ENCODE data around the gene LRCH1.
"Not testable (repeated sequence)": the region's sequence is repeated elsewhere in the genome, so short reads cannot be mapped to it uniquely, and the experiment has no call there.

The LRCH1 gene, protein sequence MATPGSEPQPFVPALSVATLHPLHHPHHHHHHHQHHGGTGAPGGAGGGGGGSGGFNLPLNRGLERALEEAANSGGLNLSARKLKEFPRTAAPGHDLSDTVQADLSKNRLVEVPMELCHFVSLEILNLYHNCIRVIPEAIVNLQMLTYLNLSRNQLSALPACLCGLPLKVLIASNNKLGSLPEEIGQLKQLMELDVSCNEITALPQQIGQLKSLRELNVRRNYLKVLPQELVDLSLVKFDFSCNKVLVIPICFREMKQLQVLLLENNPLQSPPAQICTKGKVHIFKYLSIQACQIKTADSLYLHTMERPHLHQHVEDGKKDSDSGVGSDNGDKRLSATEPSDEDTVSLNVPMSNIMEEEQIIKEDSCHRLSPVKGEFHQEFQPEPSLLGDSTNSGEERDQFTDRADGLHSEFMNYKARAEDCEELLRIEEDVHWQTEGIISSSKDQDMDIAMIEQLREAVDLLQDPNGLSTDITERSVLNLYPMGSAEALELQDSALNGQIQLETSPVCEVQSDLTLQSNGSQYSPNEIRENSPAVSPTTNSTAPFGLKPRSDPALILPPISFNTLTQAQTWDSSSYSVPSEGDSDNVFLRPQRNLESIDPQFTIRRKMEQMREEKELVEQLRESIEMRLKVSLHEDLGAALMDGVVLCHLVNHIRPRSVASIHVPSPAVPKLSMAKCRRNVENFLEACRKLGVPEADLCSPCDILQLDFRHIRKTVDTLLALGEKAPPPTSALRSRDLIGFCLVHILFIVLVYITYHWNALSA

GRCh38 chr13:46552889-46553520 is at the start of gene LRCH1:
TSS of gene LRCH1 (plus strand) at chr13:46553170. CDS start at chr13:46553397, 227 bp downstream.
- DNase-seq (ENCODE audit: low read depth) = peak; percentile 95

- no peak for DNase-seq (ENCODE audit: low read depth)
Measured at GRCh38 chr13:46504036-46504435, 48.9 kb upstream of the LRCH1 start.

DNA sequence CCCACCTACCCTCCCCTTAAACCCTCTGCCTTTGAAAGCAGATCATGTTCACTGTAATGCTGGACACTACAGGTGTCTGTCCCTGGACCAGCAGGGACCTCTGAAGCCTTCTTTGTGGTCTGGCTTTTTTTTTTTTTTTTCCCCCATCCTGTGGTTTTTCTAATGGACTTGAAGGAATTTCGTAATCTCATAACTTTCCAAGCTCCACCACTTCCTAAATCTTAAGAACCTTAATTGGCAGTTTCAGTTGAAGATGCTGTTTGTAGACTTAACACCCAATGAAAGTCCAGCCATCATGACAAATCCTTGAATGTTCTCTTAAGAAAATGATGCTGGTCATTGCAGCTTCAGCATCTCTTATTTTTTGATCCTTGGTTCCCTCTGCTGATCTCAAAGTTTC is 45.0 kb upstream of the LRCH1 start:
- DNase-seq (ENCODE audit: low read depth) = peak; percentile 49

DNA sequence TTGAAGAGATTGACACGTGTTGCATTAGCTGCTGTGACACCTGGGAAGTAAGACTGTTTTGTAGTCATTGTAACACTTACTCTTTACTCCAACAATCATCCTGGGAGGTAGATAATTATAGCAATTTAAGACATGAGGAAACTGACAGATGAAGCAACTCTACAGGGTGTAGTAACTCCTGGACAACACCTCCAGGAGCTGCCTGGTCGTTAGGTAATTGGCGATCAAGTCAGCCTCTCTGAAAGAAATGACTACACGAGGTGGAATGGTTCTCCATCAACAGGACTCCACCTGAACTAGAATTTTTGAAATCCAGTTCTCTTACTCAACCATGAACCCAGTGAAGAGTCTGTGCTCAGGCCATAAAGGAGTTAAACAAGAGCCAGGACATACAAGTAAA is 43.0 kb upstream of the LRCH1 start:
- DNase-seq (ENCODE audit: low read depth) = no peak

DNA sequence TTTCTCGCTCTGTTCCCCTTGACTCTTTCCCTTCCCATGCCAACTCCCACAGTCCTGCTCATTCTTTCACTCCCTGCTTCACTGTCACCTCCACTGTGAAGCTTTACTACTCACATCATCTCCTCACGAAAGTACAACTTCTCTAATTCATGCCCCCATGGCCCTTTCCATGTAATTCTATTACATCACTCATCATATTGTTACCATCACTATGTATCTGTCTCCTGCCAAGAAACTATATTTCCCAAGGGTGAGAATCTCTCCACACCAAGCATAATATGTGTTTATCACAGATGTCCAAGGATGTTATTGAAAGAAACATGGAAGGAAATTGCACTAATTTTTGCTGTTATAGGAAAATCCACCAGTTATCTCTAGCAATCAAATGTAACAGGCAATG is 37.2 kb upstream of the LRCH1 start:
- no peak for DNase-seq (ENCODE audit: low read depth)

GRCh38 chr13:46516599-46517338 is 36.2 kb upstream of the LRCH1 start:
- DNase-seq (ENCODE audit: low read depth) = no peak

GRCh38 chr13:46517748-46518147 is 35.2 kb upstream of the LRCH1 start:
- not testable (repeated sequence) for DNase-seq (ENCODE audit: low read depth)

- DNase-seq (ENCODE audit: low read depth) = no peak
Measured at GRCh38 chr13:46519182-46519581, 33.8 kb upstream of the LRCH1 start.

GRCh38 chr13:46520166-46520565 is 32.8 kb upstream of the LRCH1 start:
- no peak for DNase-seq (ENCODE audit: low read depth)

DNA sequence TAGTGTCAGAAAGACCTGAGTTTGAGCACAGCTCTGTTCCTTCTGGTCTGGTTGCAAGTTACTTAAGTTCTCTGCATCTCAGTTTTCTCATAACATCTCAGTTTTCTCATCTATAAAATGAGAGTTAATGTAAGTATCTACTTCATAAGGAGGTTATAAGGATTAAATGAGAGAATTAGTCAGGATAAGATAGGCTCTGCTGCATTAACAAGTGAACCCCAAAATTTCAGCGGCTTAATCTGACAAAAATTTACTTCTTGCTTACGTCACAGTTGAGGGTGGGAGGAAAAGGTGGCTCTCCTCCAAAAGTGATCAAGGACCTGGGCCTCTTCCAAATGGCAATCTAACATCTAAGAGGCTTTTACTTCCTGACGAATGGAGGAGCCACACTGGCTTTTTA is 31.5 kb upstream of the LRCH1 start:
- DNase-seq (ENCODE audit: low read depth) = no peak

DNA sequence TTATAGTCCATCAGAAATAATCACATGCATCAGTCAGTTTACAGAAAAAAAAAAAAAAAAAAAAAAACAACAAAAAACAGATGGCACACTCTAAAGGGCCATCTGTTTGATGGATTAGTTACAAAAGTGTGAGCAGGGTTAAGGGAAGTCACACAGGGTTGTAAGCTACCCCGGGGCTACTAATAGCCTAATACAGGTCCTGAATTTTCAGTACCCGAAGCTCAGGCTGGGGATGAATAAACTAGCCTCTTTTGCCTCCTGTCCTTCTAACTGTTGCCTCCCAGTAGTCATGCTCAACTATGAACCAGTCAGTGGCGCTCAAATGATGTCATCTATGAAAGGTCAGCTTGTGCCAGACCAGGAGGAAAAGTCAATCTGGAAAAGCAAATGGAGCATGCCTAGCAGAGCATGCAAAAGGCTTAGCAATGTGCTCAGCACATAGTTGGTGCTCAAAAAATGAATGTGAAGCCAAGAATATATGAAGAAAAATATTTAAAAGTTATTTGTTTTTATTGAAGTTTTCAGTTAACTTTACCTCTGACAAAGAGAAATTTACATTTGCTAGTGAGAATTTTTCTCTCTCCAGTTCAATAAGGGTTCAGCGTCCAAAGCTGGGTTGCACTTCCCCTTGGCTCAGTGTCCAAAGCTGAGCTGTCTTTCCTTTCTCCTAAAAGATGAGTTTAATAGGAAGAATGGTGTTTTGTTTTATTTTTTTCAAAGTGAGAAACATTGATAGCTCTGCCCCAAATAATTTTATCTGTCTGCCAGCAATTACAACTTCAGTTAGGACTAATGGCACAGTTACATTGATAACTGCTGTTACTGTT is 30.8 kb upstream of the LRCH1 start:
- no peak for DNase-seq (ENCODE audit: low read depth)

GRCh38 chr13:46522748-46523030 is 30.3 kb upstream of the LRCH1 start:
- DNase-seq (ENCODE audit: low read depth) = no peak

DNA sequence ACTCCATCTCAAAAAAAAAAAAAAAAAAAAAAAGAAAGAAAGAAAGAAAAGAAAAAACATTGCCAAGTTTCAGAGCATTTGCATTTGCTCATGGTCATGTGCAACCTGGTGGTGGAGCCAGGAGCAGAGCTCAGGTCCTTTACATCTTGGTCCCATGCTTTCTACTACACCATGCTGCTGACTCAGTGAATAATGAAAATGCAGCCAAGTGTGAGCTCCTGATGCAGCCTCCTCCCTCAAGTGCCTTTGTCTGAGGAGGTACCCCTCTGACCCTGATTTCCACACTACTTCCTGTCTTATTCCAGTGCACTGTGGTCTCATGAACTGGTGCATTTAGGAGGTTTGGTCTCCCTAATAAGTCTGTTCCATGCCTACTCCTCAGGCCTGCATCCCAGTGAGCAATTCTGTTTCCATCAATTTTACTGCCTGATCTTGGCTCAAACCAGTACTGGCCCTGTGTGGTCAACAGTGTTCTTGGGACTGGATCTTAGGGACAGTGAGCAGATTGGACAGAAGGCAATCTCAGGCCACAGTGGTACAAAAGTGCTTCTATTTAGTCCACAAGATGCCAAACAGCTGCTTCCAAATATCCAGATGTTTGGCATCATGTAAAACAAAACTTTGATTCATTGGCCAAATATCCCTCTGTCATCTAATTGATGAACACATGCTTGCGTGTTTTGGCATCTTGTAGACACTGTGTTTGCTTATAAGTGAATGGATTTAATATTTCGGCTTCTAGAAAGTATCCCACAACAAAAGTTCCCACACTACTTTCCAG is 28.8 kb upstream of the LRCH1 start:
- DNase-seq (ENCODE audit: low read depth) = no peak

DNA sequence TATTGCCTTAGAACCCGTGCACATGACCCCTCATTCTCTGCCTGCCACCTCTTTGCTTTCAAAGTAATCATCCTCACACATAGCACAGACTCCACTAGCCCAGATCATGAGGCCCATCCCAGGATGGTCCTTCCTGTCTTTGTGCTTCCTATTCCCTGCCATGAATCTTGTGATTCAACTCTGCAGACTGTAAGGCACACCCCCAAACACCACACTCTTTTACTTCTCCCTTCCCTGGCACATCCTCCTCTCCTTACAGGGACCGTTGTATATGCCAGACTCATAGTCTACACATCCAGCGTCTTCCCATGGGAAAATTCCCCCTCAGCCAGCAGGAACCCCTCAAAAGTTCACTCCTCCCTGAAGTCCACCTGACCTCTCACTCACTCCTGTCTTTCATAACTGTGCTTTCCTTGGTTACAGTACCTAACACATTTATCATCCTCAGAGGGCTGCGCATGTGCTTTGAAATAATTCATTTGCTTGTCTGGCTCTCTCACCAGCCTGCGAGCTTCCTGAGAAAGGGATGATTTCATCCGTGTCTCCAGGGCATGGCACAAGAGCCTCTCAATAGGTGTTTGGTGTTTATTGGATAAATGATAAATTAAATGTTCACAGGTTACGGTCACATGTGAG is 26.8 kb upstream of the LRCH1 start:
- no peak for DNase-seq (ENCODE audit: low read depth)

DNA sequence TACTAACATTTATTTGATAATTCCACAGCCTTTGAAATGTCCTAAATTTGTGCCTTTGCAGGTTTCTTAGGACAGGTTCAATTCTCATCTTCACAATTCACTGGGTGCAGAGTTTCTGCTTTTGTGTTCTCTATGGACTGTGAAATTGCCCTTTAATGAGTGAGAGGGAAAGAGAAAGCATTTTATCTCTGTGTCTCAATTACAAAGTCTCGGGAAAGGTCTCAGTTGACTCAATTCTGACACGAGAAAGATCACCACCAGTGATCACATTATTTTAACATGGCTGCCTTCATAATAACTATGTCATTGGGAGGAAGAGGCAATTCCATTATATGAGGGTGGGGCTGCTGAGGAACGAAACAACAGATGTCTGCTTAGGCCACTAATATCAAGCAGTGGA is 26.2 kb upstream of the LRCH1 start:
- DNase-seq (ENCODE audit: low read depth) = no peak

- DNase-seq (ENCODE audit: low read depth) = no peak
Measured at GRCh38 chr13:46527237-46527636, 25.7 kb upstream of the LRCH1 start.

DNA sequence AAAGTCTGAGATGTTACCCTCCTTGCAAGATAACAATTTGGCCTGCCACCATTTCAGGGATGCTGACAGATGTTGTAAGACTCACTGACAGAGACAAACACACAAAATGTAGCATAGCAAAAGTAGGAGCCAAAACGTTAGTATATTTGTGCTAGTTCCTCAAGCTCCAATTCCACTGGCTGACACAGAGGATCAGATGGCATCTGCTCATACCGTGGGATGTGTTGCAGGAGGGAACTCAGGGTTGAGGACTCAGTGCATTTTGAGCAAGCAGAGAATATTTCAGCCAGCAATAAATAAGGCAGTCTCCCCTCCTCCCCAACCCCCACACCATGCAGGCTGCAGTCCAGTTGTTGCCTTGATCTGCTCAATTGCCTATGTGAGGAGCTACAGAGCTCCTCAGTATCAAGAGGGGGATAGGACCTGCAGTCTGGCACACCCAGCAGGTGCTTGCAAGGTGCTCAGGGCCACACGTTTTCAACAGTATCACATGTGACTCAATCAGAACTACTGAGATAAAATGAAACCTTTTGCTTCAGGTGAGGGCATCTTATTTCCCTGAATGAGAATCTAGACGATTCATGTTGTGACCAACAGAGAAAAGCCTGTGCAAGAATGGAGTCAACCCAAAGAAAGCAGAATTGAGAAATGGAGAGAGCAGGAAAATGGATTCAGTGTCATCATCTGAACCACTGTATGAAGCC is 23.6 kb upstream of the LRCH1 start:
- DNase-seq (ENCODE audit: low read depth) = no peak

DNA sequence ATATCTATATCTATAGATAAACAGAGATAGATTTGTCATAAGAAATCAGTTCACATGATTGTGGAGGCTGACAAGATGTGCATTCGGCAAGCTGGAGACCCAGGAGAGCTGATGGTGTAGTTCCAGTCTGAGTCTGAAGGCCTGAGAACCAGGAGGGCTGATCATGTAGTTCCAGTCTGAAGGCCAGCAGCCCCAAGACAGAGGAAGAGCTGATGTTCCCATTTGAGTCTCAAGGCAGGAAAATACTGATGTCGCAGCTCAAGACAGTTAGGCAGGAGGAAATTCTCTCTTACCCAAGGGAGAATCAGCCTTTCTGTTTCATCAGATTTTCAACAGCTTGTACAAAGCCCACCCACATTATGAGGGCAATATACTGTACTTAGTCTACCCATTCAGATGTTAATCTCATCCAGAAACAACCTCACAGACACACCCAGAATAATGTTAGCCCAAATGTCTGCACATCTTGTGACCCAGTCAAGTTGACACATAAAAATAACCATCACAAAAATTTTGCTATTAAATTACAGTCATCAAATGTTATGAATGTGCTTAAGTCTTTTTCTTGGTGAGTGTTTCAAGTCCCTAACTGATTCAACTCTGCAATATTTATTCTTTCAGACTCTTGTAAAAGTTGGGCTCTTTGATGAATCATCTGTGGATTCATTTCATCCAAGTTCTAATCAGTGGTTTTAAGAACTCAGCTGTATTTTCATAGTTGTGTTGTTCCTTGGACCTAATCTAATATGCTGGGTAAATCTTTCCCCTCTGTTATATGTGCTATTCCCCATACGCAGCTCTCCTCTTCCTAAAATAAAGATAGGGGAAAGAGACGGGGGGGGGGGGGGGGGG is 22.7 kb upstream of the LRCH1 start:
- peak; percentile 71 for DNase-seq (ENCODE audit: low read depth)

GRCh38 chr13:46531953-46532352 is 21.0 kb upstream of the LRCH1 start:
- DNase-seq (ENCODE audit: low read depth) = no peak
